HepG2 (cell line): ENCODE data around the gene C14orf93. TPM values are rescaled to one million over a fixed set of nuclear protein-coding genes. Genes with fewer than 3 reads are reported as not detected.
"Not testable (repeated sequence)": the region's sequence is repeated elsewhere in the genome, so short reads cannot be mapped to it uniquely, and the experiment has no call there.

ENCODE experiments used
- DPF2 ChIP-seq: sonication (generic); formaldehyde crosslinking; IDR thresholded peaks from 2 replicates; pipeline ENCODE4 v1.4.0; 2020; ENCODE audit warnings: mild to moderate bottlenecking, low read depth, missing genetic modification reagents, borderline replicate concordance
- E2F1 ChIP-seq: sonication (generic); formaldehyde crosslinking; IDR thresholded peaks from 2 replicates; pipeline ENCODE4 v1.5.0; 2020; ENCODE audit warnings: missing genetic modification reagents
- GABPA ChIP-seq, 2 experiments: IDR thresholded peaks; 2 replicates each; pipeline ENCODE4 v1.6.1; 2011 to 2016; ENCODE audit warnings: low read depth in 2 of 2, low read length in 1 of 2, missing biosample characterization in 1 of 2, missing genetic modification characterization in 1 of 2
- GPN1 ChIP-seq: sonication (generic); formaldehyde crosslinking; IDR thresholded peaks from 2 replicates; pipeline ENCODE4 v1.5.1; 2020; ENCODE audit warnings: missing genetic modification reagents, borderline replicate concordance
- HDAC1 ChIP-seq: sonication (generic); formaldehyde crosslinking; IDR thresholded peaks from 2 replicates; pipeline ENCODE4 v1.5.1; 2020; ENCODE audit warnings: mild to moderate bottlenecking, missing genetic modification reagents
- HMGXB4 ChIP-seq, 2 experiments: sonication (generic) in 1 of 2; formaldehyde crosslinking in 1 of 2; IDR thresholded peaks; 2 replicates each; pipeline versions ENCODE4 v1.4.0 to v1.6.1; 2018 to 2020; ENCODE audit warnings: missing genetic modification reagents in 2 of 2, borderline replicate concordance in 1 of 2, low read depth in 1 of 2, mild to moderate bottlenecking in 1 of 2, missing biosample characterization in 1 of 2
- HOMEZ ChIP-seq: IDR thresholded peaks from 2 replicates; pipeline ENCODE4 v1.6.1; 2016; ENCODE audit warnings: low read depth
- MAFK ChIP-seq, 2 experiments: IDR thresholded peaks in 1 of 2; conservative IDR thresholded peaks in 1 of 2; 2 replicates each; pipeline ENCODE4 v1.6.1; 2011; ENCODE audit warnings: improper control_type of control experiment in 2 of 2, low read length in 2 of 2
- MXD4 ChIP-seq: IDR thresholded peaks from 2 replicates; pipeline ENCODE4 v1.6.1; 2016; ENCODE audit warnings: mild to moderate bottlenecking, missing biosample characterization, missing genetic modification reagents
- MYC ChIP-seq: sonication (generic); formaldehyde crosslinking; IDR thresholded peaks from 2 replicates; pipeline ENCODE4 v1.9.0; 2021; ENCODE audit warnings: missing genetic modification reagents, borderline replicate concordance
- PPARG ChIP-seq: conservative IDR thresholded peaks from 2 replicates; pipeline ENCODE4 v1.6.1; 2016; ENCODE audit warnings: missing biosample characterization, missing genetic modification reagents
- SMARCC2 ChIP-seq: fragments of 450-650 bp; IDR thresholded peaks from 2 replicates; pipeline ENCODE4 v1.6.1; 2017; ENCODE audit warnings: antibody characterized with exemption, mild to moderate bottlenecking
- ZMYM4 ChIP-seq: sonication (generic); formaldehyde crosslinking; IDR thresholded peaks from 2 replicates; pipeline ENCODE4 v1.8.1; 2023; ENCODE audit warnings: mild to moderate bottlenecking, missing genetic modification reagents
- ZNF224 ChIP-seq: sonication (generic); formaldehyde crosslinking; IDR thresholded peaks from 2 replicates; pipeline ENCODE4 v1.5.0; 2020; ENCODE audit warnings: mild to moderate bottlenecking, missing genetic modification reagents
- ZNF292 ChIP-seq: sonication (generic); formaldehyde crosslinking; IDR thresholded peaks from 2 replicates; pipeline ENCODE4 v1.8.1; 2022; ENCODE audit warnings: mild to moderate bottlenecking, low read depth, missing genetic modification reagents, borderline replicate concordance
- ZNF362 ChIP-seq: sonication (generic); formaldehyde crosslinking; IDR thresholded peaks from 2 replicates; pipeline ENCODE4 v1.4.0; 2020; ENCODE audit warnings: missing genetic modification reagents, mild to moderate bottlenecking, borderline replicate concordance
- ZNF563 ChIP-seq: sonication (generic); formaldehyde crosslinking; IDR thresholded peaks from 2 replicates; pipeline ENCODE4 v1.8.0; 2022; ENCODE audit warnings: mild to moderate bottlenecking, moderate library complexity, missing genetic modification reagents
- ZNF605 ChIP-seq: sonication (generic); formaldehyde crosslinking; IDR thresholded peaks from 2 replicates; pipeline ENCODE4 v1.8.0; 2022; ENCODE audit warnings: mild to moderate bottlenecking, missing genetic modification reagents
- ZNF691 ChIP-seq: sonication (generic); formaldehyde crosslinking; IDR thresholded peaks from 2 replicates; pipeline ENCODE4 v1.4.0; 2020; ENCODE audit warnings: missing genetic modification reagents, low read depth, mild to moderate bottlenecking, borderline replicate concordance
- ZNF703 ChIP-seq: sonication (generic); formaldehyde crosslinking; IDR thresholded peaks from 2 replicates; pipeline ENCODE4 v1.5.1; 2020; ENCODE audit warnings: missing genetic modification reagents, mild to moderate bottlenecking, moderate library complexity, borderline replicate concordance
- polyA plus RNA-seq, 8 experiments: library from polyadenylated mRNA; depleted of rRNA in 3 of 8; stranded (reverse) in 7 of 8; unstranded in 1 of 8; fragments of >200 nt; fragmentation: Illumina TruSeq in 4 of 8; extraction: Trizol in 4 of 8; gene quantifications; 2 replicates each; pipeline versions ENCODE4 v1.2.1 to v1.2.3, GENCODE V29; 2011 to 2016; ENCODE audit warnings: low read depth in 4 of 8, missing spikeins in 1 of 8, mixed read lengths in 1 of 8; ENCODE audit not compliant: insufficient read depth in 1 of 8
- total RNA-seq, 5 experiments: library from RNA; depleted of rRNA; stranded (reverse); fragments of >200 nt; fragmentation: Illumina TruSeq; extraction: Trizol; gene quantifications; 2 replicates each; pipeline ENCODE4 v1.2.3, GENCODE V29; 2016; ENCODE audit warnings: low read depth in 1 of 5

C14orf93 gene
- total and polyA plus RNA-seq, 2 of the 13 experiments (the other 11 are each of a cell fraction or from before 2014, with no cell fraction given): 11.4 to 22.5 TPM

GRCh38 chr14:22965916-22966782 lies 43.8 kb downstream of the C14orf93 start (continued):
- peak in 1 of 2 experiments; percentile 21; a peak in 1 of 4 replicates for TF ChIP-seq HMGXB4 (CRISPR knock-in tag; IDR thresholded peaks at IDR 0.05; ENCODE audit: borderline replicate concordance in 1 of 2, low read depth in 1 of 2)
- peak; percentile 65; the same call in 1 of the 2 replicates for TF ChIP-seq ZNF605 (CRISPR knock-in tag)
- TF ChIP-seq E2F1 (CRISPR knock-in tag): 0 out of 2 replicates have a peak, but pooled peaks have one; percentile 38
- 0 out of 2 replicates have a peak, but pooled peaks have one; percentile 40 for TF ChIP-seq ZNF703 (CRISPR knock-in tag)
- TF ChIP-seq ZNF224 (CRISPR knock-in tag): 0 out of 2 replicates have a peak, but pooled peaks have one; percentile 42
- peak; percentile 83; the same call in 1 of the 2 replicates for TF ChIP-seq ZNF563 (CRISPR knock-in tag)
- TF ChIP-seq ZNF292 (CRISPR knock-in tag): peak; percentile 94
- TF ChIP-seq PPARG (CRISPR knock-in tag): 0 out of 2 replicates have a peak, but pooled peaks have one; percentile 8
- TF ChIP-seq ZMYM4: peak; percentile 86
- TF ChIP-seq MXD4 (CRISPR knock-in tag): 0 out of 2 replicates have a peak, but pooled peaks have one; percentile 38
- 0 out of 2 replicates have a peak, but pooled peaks have one; percentile 57 for TF ChIP-seq HOMEZ (CRISPR knock-in tag)
- 0 out of 4 replicates have a peak, but pooled peaks of 1 of the 2 experiments have one; percentile 0 for TF ChIP-seq MAFK (conservative IDR thresholded peaks at IDR 0.05 in 1 of 2, IDR thresholded peaks at IDR 0.05 in 1 of 2; ENCODE audit: low read length in 2 of 2)
- peak; percentile 25; the same call in 1 of the 2 replicates for TF ChIP-seq MYC (CRISPR knock-in tag)
- TF ChIP-seq GABPA (IDR thresholded peaks at IDR 0.05; ENCODE audit: low read depth, low read length): not testable (repeated sequence)
- peak; percentile 35; the same call in 1 of the 2 replicates for TF ChIP-seq GABPA (CRISPR knock-in tag; IDR thresholded peaks at IDR 0.05; ENCODE audit: low read depth)
- TF ChIP-seq GPN1 (CRISPR knock-in tag): 0 out of 2 replicates have a peak, but pooled peaks have one; percentile 66
- TF ChIP-seq SMARCC2: 0 out of 2 replicates have a peak, but pooled peaks have one; percentile 7
- peak; percentile 100 for TF ChIP-seq ZNF362 (CRISPR knock-in tag)
- TF ChIP-seq ZNF691 (CRISPR knock-in tag): 0 out of 2 replicates have a peak, but pooled peaks have one; percentile 15
- TF ChIP-seq DPF2 (CRISPR knock-in tag): peak; percentile 36
- TF ChIP-seq HDAC1 (CRISPR knock-in tag): peak; percentile 86
